ENCODE results near the gene CCDC178. TPM values are rescaled to one million over a fixed set of nuclear protein-coding genes. Genes with fewer than 3 reads are reported as not detected.
A peak's percentile ranks its signal among the peaks of the same experiment; 100 is the strongest.

The CCDC178 gene
- total RNA-seq, 4 donors from 2014 or later = not detected

- Histone ChIP-seq H3K4me3 (no peak overlapping the region), H3K27ac (no peak overlapping the region), H3K36me3 (no peaks in the 10 kb centered on the region), H3K9me3 (no peaks in the 10 kb centered on the region), H3K27me3 (no peaks in the 10 kb centered on the region), H3K4me1 (no peaks in the 10 kb centered on the region)
- no peak for DNase-seq
- TF ChIP-seq, protein P1, sequence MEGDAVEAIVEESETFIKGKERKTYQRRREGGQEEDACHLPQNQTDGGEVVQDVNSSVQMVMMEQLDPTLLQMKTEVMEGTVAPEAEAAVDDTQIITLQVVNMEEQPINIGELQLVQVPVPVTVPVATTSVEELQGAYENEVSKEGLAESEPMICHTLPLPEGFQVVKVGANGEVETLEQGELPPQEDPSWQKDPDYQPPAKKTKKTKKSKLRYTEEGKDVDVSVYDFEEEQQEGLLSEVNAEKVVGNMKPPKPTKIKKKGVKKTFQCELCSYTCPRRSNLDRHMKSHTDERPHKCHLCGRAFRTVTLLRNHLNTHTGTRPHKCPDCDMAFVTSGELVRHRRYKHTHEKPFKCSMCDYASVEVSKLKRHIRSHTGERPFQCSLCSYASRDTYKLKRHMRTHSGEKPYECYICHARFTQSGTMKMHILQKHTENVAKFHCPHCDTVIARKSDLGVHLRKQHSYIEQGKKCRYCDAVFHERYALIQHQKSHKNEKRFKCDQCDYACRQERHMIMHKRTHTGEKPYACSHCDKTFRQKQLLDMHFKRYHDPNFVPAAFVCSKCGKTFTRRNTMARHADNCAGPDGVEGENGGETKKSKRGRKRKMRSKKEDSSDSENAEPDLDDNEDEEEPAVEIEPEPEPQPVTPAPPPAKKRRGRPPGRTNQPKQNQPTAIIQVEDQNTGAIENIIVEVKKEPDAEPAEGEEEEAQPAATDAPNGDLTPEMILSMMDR (IDR thresholded peaks at IDR 0.05) = no peak
- no peak for TF ChIP-seq POLR2A (IDR thresholded peaks at IDR 0.05)
These were observed 519.4 kb downstream of the CCDC178 start for GRCh38 chr18:32920796-32921787.

DNA sequence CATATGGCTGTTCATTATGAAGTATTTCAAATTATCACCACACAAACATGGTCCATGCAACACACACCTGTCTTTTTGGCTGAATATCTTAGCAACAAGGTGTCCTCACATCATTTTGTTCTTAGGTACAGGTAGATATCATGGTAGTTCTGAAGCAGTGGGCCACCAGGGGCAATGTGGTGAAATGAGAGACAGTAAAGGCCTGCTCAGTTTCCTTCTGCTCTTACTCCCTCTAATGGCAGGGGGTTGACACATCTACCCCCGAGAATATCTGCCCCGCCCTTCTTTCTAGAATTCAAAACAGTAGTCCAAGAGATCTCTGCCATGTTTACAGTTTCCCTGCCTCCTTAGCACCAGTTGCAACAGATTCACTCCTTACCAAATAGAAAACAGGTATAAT is 520.7 kb downstream of the CCDC178 start:
- Histone ChIP-seq H3K36me3 (no peaks in the 10 kb centered on the region), H3K9me3 (no peaks in the 10 kb centered on the region), H3K4me1 (no peaks in the 10 kb centered on the region), H3K27ac (no peak overlapping the region), H3K27me3 (no peaks in the 10 kb centered on the region), H3K4me3 (no peak overlapping the region)
- DNase-seq = peak in 2 of 3 donors; percentile 76
- TF ChIP-seq POLR2A (IDR thresholded peaks at IDR 0.05) = no peak
- TF ChIP-seq, protein P1 (IDR thresholded peaks at IDR 0.05) = peak; percentile 15 to 56 (median 37)

- TF ChIP-seq, protein P1 (IDR thresholded peaks at IDR 0.05) = no peak
- no peak for TF ChIP-seq POLR2A (IDR thresholded peaks at IDR 0.05)
- Histone ChIP-seq H3K4me1 (no peaks in the 10 kb centered on the region), H3K36me3 (no peaks in the 10 kb centered on the region), H3K27me3 (no peaks in the 10 kb centered on the region), H3K4me3 (no peak overlapping the region), H3K27ac (no peak overlapping the region), H3K9me3 (no peaks in the 10 kb centered on the region)
- no peak for DNase-seq
These were observed 521.8 kb downstream of the CCDC178 start for GRCh38 chr18:32918692-32919250.

GRCh38 chr18:32915516-32915915 is 525.0 kb downstream of the CCDC178 start:
- Histone ChIP-seq H3K4me3 (no peak overlapping the region), H3K27me3 (no peaks in the 10 kb centered on the region), H3K4me1 (no peaks in the 10 kb centered on the region), H3K27ac (no peak overlapping the region), H3K9me3 (no peaks in the 10 kb centered on the region), H3K36me3 (no peaks in the 10 kb centered on the region)
- TF ChIP-seq, protein P1 (IDR thresholded peaks at IDR 0.05) = no peak
- no peak for TF ChIP-seq POLR2A (IDR thresholded peaks at IDR 0.05)
- no peak for DNase-seq

DNA sequence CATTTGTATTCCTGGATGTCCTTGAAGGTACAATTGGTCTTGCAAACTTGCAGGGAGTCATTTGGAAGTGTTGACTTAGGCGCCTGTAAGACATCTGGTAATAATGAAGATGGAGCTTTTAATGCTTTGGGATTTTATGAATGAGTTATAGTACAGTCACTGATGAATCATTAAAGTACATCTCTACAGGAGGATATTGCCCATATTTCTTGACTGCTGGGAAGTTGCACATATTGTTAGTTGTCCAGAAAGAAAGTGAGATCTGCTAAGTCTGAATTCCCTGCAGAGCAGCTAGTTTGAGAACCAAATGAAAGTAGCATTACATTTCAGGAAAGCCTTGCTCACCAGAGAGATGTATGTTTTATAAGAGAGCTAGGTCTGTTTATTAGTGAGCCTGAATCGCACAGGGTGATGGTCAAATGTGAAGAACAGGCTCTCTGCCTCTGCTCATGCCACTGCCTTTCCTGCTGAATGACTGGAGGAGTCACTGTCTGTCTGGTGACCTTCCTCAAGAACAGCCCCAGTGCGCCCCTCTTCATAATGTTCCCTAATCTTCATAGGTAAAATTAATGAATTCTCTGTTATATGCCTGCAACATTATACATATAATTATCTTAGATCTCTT is 528.7 kb downstream of the CCDC178 start:
- DNase-seq = no peak
- TF ChIP-seq, protein P1 (IDR thresholded peaks at IDR 0.05) = no peak
- TF ChIP-seq POLR2A (IDR thresholded peaks at IDR 0.05) = no peak

More for the DNA sequence above, 528.7 kb downstream of the CCDC178 start:
- Histone ChIP-seq H3K27ac (no peak overlapping the region), H3K4me1 (no peaks in the 10 kb centered on the region), H3K9me3 (no peaks in the 10 kb centered on the region), H3K27me3 (no peaks in the 10 kb centered on the region), H3K4me3 (no peak overlapping the region), H3K36me3 (no peaks in the 10 kb centered on the region)
